GM12801 (cell line): ENCODE data around the gene HS6ST1.

Experiments used
- TF ChIP-seq, protein P1 (sequence below): IDR thresholded peaks from one replicate; pipeline ENCODE4 v1.5.1; 2011; ENCODE audit warnings: control low read depth; ENCODE audit not compliant: insufficient read length; ENCODE audit errors: extremely low read depth

The HS6ST1 gene

DNA sequence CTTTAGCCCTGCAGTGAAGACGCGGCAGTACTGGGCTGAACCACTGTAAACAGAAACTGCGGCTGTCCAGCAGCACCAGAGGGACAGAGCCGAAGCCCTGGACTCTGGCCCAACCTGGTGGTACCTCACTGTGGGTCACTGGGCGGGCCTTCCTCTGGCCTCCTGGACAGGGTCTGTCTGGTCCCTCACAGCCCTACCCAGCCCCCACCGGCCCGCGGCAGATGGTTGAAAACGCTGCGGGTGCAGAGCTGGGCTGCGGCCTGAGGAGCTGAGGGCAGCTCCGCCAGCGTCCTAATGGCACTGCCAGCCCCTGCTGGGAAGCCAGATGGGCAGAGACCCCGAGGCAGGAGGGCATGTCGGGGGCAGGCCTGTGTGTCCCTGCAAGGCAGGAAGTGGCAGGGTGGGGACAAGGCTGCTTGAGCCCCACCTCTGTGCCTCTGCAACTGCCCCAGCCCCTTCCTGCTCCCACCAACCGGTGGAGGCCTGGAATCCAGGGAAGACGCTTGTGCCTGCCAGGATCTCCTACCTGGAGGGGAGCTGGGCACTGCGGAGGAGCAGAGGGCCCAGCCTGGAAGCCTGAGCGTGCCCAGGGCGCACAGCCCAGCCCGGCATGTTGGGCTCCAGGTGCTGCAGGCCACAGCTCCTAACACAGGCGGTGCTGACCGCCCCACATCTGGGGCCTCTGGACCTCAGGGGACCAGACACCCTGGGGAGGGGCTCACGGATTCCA lies 36.3 kb downstream of the HS6ST1 start:
- TF ChIP-seq, protein P1, sequence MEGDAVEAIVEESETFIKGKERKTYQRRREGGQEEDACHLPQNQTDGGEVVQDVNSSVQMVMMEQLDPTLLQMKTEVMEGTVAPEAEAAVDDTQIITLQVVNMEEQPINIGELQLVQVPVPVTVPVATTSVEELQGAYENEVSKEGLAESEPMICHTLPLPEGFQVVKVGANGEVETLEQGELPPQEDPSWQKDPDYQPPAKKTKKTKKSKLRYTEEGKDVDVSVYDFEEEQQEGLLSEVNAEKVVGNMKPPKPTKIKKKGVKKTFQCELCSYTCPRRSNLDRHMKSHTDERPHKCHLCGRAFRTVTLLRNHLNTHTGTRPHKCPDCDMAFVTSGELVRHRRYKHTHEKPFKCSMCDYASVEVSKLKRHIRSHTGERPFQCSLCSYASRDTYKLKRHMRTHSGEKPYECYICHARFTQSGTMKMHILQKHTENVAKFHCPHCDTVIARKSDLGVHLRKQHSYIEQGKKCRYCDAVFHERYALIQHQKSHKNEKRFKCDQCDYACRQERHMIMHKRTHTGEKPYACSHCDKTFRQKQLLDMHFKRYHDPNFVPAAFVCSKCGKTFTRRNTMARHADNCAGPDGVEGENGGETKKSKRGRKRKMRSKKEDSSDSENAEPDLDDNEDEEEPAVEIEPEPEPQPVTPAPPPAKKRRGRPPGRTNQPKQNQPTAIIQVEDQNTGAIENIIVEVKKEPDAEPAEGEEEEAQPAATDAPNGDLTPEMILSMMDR, result no peak

DNA sequence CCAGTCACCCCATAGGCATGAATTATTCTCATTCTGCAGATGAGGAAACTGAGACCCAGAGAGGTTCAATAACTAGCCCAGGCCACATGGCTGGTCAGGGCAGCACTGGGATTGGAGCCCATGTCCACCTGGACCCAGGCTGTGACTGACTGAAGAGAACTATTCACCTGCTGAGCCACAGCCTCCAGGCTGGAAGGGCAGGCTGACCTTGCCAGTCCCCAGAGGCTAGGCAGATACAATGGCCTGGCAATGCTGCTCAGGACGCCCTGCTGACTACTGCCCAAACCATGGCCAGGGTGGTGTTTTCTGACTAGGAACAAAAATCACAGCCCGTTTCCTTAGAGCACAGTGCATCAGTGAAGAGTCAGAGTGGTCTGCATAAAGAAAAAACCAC lies 36.8 kb downstream of the HS6ST1 start:
- TF ChIP-seq, protein P1, result no peak

DNA sequence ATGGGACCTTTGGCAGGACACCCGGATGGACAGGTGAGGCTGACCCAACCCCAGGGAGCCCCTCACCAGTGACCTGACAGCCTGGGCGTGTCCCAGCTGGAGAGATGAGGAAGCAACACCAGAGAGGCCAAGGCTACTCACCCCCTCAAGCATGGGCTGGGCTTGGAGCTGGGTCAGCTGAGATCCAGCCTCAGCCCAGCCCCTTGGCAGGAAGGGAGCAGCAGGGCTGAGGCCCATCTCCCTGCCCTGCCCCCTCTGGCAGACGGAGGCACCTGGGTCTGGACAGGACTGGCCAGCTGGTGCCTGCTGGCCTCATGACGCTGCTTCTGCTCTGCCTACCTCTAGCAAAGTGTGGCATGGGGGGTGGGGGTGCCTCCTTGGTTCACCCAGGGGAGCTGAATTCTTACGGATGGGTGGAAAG lies 37.8 kb downstream of the HS6ST1 start:
- TF ChIP-seq, protein P1, result no peak

DNA sequence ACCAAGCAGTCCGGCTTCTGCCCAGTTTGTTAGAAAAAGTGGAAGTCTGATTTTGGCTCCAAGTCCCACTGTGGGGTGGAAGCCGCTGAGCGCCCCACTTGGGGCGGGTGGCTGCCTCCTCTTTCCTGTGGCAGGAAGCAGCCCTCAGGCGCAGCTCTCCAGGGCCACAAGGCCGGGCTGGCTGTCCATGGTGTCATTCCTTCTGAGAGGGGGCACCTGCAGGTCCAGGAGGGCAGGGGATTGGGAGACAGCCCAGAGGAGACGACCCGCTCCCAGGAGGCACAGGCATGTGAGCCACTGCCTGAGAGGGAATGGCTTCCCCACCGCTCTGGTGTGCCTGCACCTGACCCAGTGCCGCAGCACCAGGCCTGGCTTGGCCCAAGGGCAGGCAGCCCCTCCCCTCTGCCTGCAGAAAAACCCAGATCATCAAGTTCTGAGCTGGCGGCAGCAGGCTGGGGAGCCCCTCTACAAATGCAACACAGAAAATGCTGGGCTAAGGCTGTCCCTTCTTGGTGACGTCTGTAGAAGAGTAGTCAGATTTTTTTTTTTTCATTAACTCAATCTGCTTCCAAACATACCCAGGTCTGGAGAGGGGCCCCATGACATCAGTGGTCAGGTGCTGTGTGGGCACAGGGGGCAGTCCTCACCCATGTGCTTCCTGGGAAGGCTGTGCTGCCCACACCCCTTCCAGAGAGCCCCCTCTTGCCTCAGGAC lies 38.4 kb downstream of the HS6ST1 start:
- TF ChIP-seq, protein P1, result no peak

DNA sequence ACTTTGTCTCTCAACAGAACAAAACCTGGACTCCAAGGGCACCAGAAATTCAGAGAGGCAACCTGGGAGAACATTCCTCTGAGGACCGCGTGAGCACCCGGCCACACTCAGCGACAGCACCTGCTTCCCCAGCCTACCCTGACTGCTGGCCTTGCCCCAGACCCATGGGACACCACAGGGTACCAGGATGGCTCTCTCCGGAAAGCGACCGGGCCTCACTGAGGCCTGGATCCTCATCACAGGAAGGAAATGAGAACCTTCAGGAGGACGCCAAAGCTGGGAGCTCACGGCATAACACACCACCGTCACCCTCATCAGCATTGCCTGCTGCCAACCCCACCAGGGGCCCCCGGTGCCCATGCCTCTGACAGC lies 38.9 kb downstream of the HS6ST1 start:
- TF ChIP-seq, protein P1, result no peak

DNA sequence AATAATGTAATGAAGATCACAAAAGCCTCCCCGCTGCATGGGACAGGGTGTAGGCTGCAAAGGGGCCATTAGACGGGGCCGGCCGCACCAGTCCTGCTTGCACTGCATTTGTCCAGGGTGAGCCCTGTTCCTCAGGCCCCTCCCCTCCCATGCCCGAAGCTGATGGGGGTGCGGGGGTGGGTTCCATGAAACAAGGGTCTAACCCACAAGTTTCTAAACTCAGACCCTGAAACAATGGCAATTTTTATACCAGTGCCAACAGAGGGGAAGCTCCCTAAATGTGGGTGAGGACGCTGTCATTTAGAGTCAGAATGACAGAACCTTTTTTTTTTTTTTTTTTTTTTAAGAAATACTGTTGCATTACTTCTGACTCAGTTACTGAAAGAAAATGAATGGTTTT lies 39.7 kb downstream of the HS6ST1 start:
- TF ChIP-seq, protein P1, result no peak

DNA sequence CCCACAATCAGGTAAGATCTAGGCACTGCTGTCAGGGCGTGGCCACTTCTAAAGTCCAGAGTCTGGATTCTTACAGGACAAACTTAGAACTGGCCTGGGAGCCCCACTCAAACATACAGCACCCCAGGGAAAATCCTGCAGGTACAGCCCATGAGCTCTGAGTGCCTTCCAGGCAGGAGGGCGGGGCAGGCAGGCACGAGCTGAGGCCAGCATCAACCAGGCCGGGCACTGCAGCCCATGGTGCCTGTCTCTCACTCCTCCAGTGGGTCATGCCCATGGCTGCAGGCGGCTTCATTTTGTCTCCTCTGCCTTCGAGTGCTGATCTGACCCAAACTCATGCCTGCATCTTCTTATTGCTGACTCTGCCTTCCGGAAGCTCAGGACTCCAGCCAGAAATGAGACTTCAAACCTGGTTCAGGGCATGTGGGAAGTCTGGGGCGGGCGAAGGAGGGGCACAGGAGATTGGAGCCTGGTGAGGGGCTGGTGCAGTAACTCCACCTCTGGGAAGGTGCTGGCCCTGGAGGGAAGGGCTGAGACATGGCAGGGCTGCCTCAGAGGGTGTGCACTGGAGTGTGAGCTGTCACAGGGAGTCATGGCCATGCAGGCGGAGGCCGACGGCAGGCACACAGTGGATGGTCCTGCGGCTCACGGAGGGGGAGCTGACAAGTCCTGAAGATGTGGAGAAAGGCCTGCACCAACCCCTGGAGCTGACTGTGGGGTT lies 40.5 kb downstream of the HS6ST1 start:
- TF ChIP-seq, protein P1, result no peak
